Glomerular endothelial cell (primary cell): ENCODE measurements around the gene P3H2. TPM values are rescaled to one million over a fixed set of nuclear protein-coding genes. Genes with fewer than 3 reads are reported as not detected.

Experiments
- DNase-seq: peaks from one replicate; pipeline ENCODE4 v3.0.0-alpha.2; 2011; ENCODE audit warnings: low read depth, low spot score; ENCODE audit errors: extremely low read depth
- total RNA-seq: library from RNA; depleted of rRNA; stranded (reverse); fragments of >200 nt; gene quantifications from 2 replicates; pipeline ENCODE4 v1.2.3, GENCODE V29; 2015

The P3H2 gene
- total RNA-seq, 1 donor from 2014 or later, result 29.1 TPM

- DNase-seq, result no peak
These were observed 4.9 kb upstream of the P3H2 start for GRCh38 chr3:190125436-190126068.

GRCh38 chr3:190124067-190124466, 3.4 kb upstream of the P3H2 start:
- no peak for DNase-seq

- no peak for DNase-seq
These were observed 1.6 kb upstream of the P3H2 start for GRCh38 chr3:190122198-190122771.

GRCh38 chr3:190121383-190121782, 686 bp upstream of the P3H2 start:
- DNase-seq, result no peak

GRCh38 chr3:190121061-190121377, 322 bp upstream of the P3H2 start:
- DNase-seq, result no peak

- DNase-seq, result no peak
These were observed 1.0 kb downstream of the P3H2 start for GRCh38 chr3:190119461-190120268.

DNA sequence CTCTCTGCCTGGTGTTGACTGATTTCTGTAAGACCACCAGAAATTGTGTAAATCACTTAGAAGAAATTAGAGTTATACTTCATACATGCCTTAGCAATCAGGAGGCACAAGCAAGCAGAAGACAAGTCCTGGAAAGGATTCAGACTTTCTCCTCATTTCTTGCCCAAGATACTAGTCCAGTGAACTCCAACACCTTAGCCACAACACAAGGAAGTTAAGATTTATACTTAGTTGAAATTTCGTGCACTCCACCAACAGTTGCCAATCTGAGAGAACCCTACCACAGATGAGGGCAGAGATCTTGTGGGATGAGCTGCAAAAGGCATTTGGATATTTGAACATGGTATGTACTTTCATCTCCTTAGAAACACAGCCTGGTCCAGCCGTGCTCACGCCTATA, 2.3 kb downstream of the P3H2 start:
- no peak for DNase-seq

GRCh38 chr3:190117981-190118380, 2.7 kb downstream of the P3H2 start:
- no peak for DNase-seq

DNA sequence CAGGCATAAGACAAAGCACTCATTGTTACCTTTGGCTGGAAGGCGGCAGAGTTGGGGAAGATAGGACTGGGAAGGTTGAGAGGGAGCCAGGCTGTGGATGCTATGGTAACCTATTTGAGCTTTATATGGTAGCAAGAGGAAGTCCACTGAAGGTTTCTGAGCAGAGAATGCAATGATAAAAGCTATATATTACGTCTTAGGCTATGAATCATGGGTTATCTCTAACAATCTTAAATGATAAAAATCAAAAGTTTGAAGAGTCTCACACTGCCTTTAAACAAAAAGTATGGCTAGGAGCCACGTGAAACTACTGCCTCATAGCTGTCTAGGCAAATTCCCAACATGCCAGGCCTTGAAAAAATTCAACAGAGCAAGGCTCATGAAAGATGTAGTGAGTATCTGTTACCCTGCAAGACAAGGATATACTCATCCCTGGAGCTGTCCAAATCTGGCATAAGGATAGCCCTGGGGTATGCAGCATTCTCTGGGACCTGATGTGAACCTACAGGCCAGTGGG, 4.1 kb downstream of the P3H2 start:
- no peak for DNase-seq

DNA sequence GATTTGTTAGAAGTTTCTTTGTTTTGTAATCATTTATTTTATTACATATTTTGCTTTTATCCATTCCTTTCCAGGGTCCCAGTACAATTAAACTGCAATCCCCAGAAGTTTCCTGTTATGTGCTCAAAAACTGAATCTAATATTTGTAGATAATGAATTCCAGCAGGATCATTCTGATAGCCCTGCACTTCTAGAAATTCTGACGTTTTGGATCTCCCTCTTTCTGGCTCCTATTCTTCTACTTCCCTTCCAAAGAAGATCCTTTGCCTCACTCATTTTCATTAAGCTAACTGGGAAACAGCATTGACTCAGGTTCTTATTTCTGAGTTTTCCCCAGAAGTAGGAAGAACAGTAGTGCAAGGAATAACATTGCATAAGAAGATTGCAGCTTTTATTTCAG, 9.9 kb downstream of the P3H2 start:
- DNase-seq, result no peak

GRCh38 chr3:190109441-190109840, 11.3 kb downstream of the P3H2 start:
- no peak for DNase-seq

- no peak for DNase-seq
These were observed 11.9 kb downstream of the P3H2 start for GRCh38 chr3:190108804-190109203.

GRCh38 chr3:190105876-190106275, 14.8 kb downstream of the P3H2 start:
- DNase-seq, result no peak

DNA sequence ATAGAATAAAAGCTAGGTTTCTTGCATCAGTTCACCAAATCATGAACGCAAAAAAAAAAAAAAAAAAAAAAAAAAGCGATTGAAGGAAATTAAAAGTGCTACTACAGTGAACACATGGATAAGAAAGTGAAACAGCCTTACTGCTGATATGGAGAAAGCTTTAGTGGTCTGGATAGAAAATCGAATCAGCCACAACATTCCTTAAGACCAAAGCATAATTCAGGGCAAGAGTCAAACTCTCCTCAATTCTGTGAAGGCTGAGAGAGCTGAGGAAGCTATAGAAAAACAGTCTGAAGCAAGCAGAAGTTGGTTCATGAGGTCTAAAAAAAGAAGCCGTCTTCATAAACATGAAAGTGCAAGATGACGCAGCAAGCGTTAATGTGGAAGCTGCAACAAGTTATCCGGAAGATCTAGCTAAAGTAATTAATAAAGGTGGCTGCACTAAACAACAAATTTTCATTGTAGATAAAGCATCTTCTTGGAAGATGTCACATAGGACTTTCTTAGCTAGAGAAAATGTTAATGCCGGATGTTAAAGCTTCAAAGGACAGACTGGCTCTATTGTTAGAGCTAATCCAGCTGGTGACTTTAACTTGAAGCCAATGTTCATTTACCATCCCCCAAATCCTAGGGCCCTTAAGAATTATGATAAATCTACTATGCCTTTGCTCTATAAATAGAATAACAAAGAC, 19.2 kb downstream of the P3H2 start:
- DNase-seq, result no peak

DNA sequence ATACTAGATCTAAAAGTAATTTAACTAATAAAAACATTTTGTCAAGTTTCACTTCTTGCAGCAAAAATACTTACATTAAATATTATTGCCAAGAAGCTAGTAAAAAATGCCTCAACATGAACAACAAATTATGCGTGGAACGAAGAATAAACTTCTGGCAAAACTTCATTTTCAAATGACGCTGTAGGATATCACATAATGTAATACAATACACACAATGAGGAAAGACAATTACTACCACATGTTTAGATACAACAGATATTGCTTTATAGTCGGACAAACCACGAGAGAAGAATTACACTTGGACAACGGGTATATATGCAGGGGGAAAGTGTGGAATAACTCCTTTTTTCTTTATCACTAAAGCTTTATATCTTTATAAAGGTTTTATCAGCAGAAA, 21.6 kb downstream of the P3H2 start:
- no peak for DNase-seq

DNA sequence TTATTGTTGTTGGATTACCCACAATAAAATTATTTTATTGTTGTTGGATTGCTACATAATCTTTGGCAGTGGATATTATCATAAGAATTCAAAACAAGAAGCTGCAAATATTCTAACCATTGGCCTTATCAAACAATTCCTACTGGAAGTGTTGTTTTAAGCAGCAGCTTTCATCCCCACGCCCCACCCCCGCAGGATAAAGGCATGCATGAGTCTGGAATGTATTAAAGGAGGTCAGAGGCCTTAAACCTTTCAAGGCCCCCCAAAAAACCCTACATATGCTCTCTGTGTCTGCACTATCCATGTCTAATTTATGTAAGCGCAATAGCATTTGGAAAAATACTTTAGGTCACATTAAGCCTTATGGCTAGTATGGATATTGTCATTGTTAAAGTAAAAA, 23.1 kb downstream of the P3H2 start:
- no peak for DNase-seq

- no peak for DNase-seq
These were observed 23.7 kb downstream of the P3H2 start for GRCh38 chr3:190097025-190097424.

DNA sequence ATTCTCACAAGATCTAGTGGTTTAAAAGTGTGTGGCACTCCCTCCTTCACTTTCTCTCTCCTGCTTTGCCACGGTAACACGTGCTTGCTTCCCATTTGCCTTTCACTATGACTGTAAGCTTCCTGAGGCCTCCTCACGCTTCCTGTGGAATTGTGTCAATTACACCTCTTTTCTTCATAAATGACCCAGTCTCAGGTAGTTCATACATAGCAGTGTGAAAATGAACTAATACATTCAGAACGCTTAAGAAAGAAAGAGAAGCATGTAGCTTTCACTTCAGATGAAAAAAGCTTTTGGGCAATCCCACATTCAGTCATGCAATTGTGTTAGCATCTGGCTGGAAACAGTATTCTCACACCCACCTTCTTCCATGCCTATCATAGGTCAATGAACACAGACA, 24.4 kb downstream of the P3H2 start:
- no peak for DNase-seq

- DNase-seq, result no peak
These were observed 26.5 kb downstream of the P3H2 start for GRCh38 chr3:190094160-190094718.

GRCh38 chr3:190092250-190092649, 28.4 kb downstream of the P3H2 start:
- no peak for DNase-seq

DNA sequence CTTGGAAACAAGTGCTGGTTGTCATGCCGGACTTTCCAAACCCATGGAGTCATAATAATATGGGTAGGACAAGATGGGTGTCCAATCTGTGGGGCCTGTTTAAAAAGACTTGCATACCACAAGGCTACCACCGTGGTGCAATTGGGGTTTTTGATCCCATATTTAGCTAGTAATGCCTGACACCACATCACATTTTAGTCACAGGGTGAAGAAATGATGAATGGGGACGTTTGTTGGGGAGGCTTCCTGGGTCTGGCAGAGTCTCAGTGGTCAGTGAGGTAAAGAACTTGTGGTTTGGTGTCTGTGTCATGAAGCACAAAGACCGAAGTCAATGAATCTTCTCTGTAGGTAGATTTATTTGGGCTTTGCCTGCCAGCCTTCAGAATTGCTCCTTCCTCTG, 31.0 kb downstream of the P3H2 start:
- DNase-seq, result no peak
